WTC11 (cell line): ENCODE measurements around the gene CATSPERZ. TPM values are rescaled to one million over a fixed set of nuclear protein-coding genes. Genes with fewer than 3 reads are reported as not detected.

Source experiments
- ATAC-seq: fragments of 200-7000 bp; cut with Tn5 transposase; 2 replicates; pipeline ENCODE4 v1.10.0; 2021; ENCODE audit warnings: mild to moderate bottlenecking, moderate library complexity
- CTCF ChIA-PET: fragments of 300-600 bp; sonication (Branson Sonifier 250); formaldehyde crosslinking; loops from one replicate; lab custom pipeline; 2021; ENCODE audit warnings: antibody characterized with exemption; lab: Charles Lee
- POLR2A ChIA-PET: fragments of 350-600 bp; sonication (Branson Sonifier 250); formaldehyde crosslinking; loops from one replicate; lab custom pipeline; 2021; ENCODE audit warnings: antibody characterized with exemption; lab: Charles Lee
- DNase-seq: peaks from one replicate; pipeline ENCODE4 v3.0.0; 2021; ENCODE audit warnings: low spot score
- H3K27ac Mint-ChIP-seq: 2 replicates; pipeline ENCODE4 v1.8.0; 2021; ENCODE audit warnings: mixed read lengths
- H3K27me3 Mint-ChIP-seq: 2 replicates; pipeline ENCODE4 v1.8.0; 2021; ENCODE audit warnings: low read depth, mild to moderate bottlenecking, moderate library complexity, mixed read lengths
- H3K36me3 Mint-ChIP-seq: 2 replicates; pipeline ENCODE4 v1.8.0; 2021; ENCODE audit warnings: mixed read lengths
- H3K4me1 Mint-ChIP-seq: 2 replicates; pipeline ENCODE4 v1.8.0; 2022; ENCODE audit warnings: mixed read lengths
- H3K4me3 Mint-ChIP-seq: 2 replicates; pipeline ENCODE4 v1.8.0; 2021; ENCODE audit warnings: mild to moderate bottlenecking, moderate library complexity, mixed read lengths
- H3K9me3 Mint-ChIP-seq: 2 replicates; pipeline ENCODE4 v1.8.0; 2021; ENCODE audit warnings: mixed read lengths
- CBFB ChIP-seq: sonication (generic); formaldehyde crosslinking; IDR thresholded peaks from 2 replicates; pipeline ENCODE4 v1.8.1; 2022; ENCODE audit warnings: mild to moderate bottlenecking, low read depth, missing genetic modification reagents
- EMX1 ChIP-seq: fragments of 250-450 bp; sonication (Bioruptor Pico); IDR thresholded peaks from 2 replicates; pipeline ENCODE4 v1.8.0; 2021; ENCODE audit warnings: mild to moderate bottlenecking
- GRHL2 ChIP-seq: fragments of 250-450 bp; sonication (Bioruptor Pico); IDR thresholded peaks from 2 replicates; pipeline ENCODE4 v1.8.0; 2022; ENCODE audit warnings: mild to moderate bottlenecking, moderate library complexity; ENCODE audit not compliant: insufficient replicate concordance, severe bottlenecking
- HMGA2 ChIP-seq: fragments of 250-450 bp; sonication (Bioruptor Pico); IDR thresholded peaks from 2 replicates; pipeline ENCODE4 v1.4.0; 2021; ENCODE audit warnings: mild to moderate bottlenecking, moderate library complexity
- MYBL2 ChIP-seq: sonication (generic); formaldehyde crosslinking; IDR thresholded peaks from 2 replicates; pipeline ENCODE4 v1.8.1; 2023; ENCODE audit warnings: mild to moderate bottlenecking, moderate library complexity, missing genetic modification reagents
- NFYB ChIP-seq: sonication (generic); formaldehyde crosslinking; conservative IDR thresholded peaks from 2 replicates; pipeline ENCODE4 v1.8.0; 2022; ENCODE audit warnings: low read depth, missing genetic modification reagents
- NR2C2 ChIP-seq: sonication (generic); formaldehyde crosslinking; IDR thresholded peaks from 2 replicates; pipeline ENCODE4 v1.8.0; 2022; ENCODE audit warnings: mild to moderate bottlenecking, missing genetic modification reagents
- NR3C1 ChIP-seq: sonication (generic); formaldehyde crosslinking; conservative IDR thresholded peaks from 2 replicates; pipeline ENCODE4 v1.8.1; 2023; ENCODE audit warnings: low read depth, mild to moderate bottlenecking, missing genetic modification reagents
- RELA ChIP-seq: sonication (generic); formaldehyde crosslinking; IDR thresholded peaks from 2 replicates; pipeline ENCODE4 v1.8.1; 2022; ENCODE audit warnings: missing genetic modification reagents, mild to moderate bottlenecking, borderline replicate concordance
- SP1 ChIP-seq: sonication (generic); formaldehyde crosslinking; conservative IDR thresholded peaks from 2 replicates; pipeline ENCODE4 v1.8.1; 2022; ENCODE audit warnings: missing genetic modification reagents
- TEAD1 ChIP-seq: sonication (generic); formaldehyde crosslinking; IDR thresholded peaks from 2 replicates; pipeline ENCODE4 v1.8.0; 2022; ENCODE audit warnings: mild to moderate bottlenecking, missing genetic modification reagents
- ZNF121 ChIP-seq: sonication (generic); formaldehyde crosslinking; IDR thresholded peaks from 2 replicates; pipeline ENCODE4 v1.8.0; 2023; ENCODE audit warnings: missing genetic modification reagents
- ZNF232 ChIP-seq: sonication (generic); formaldehyde crosslinking; IDR thresholded peaks from 2 replicates; pipeline ENCODE4 v1.8.0; 2022; ENCODE audit warnings: mild to moderate bottlenecking, missing genetic modification reagents
- total RNA-seq: library from RNA; stranded (reverse); gene quantifications from 3 replicates; pipeline ENCODE4 v1.2.3, GENCODE V29; 2021
- TF ChIP-seq, protein P1 (sequence below): sonication (generic); formaldehyde crosslinking; IDR thresholded peaks from 2 replicates; pipeline ENCODE4 v1.8.0; 2023; ENCODE audit warnings: missing genetic modification reagents, mild to moderate bottlenecking, borderline replicate concordance
- TF ChIP-seq, protein P2 (sequence below): sonication (generic); formaldehyde crosslinking; conservative IDR thresholded peaks from 2 replicates; pipeline ENCODE4 v1.8.1; 2022; ENCODE audit warnings: mild to moderate bottlenecking, missing genetic modification reagents
- TF ChIP-seq, protein P3 (sequence below): sonication (generic); formaldehyde crosslinking; IDR thresholded peaks from 2 replicates; pipeline ENCODE4 v1.8.1; 2023; ENCODE audit warnings: mild to moderate bottlenecking, moderate library complexity, missing genetic modification reagents
- TF ChIP-seq, protein P4 (sequence below): fragments of 250-450 bp; sonication (Bioruptor Pico); conservative IDR thresholded peaks from 2 replicates; pipeline ENCODE4 v1.9.0; 2021; ENCODE audit warnings: mild to moderate bottlenecking
- TF ChIP-seq, protein P5 (sequence below): sonication (generic); formaldehyde crosslinking; IDR thresholded peaks from 2 replicates; pipeline ENCODE4 v1.8.0; 2023; ENCODE audit warnings: mild to moderate bottlenecking, missing genetic modification reagents
- TF ChIP-seq, protein P6 (sequence below): fragments of 250-450 bp; sonication (Bioruptor Pico); IDR thresholded peaks from 2 replicates; pipeline ENCODE4 v1.8.0; 2021; ENCODE audit warnings: mild to moderate bottlenecking
- TF ChIP-seq, protein P7 (sequence below): sonication (generic); formaldehyde crosslinking; IDR thresholded peaks from 2 replicates; pipeline ENCODE4 v1.8.0; 2022; ENCODE audit warnings: mild to moderate bottlenecking, missing genetic modification reagents

CATSPERZ gene
- total RNA-seq, 1 experiment from 2014 or later = 2.5 TPM

DNA sequence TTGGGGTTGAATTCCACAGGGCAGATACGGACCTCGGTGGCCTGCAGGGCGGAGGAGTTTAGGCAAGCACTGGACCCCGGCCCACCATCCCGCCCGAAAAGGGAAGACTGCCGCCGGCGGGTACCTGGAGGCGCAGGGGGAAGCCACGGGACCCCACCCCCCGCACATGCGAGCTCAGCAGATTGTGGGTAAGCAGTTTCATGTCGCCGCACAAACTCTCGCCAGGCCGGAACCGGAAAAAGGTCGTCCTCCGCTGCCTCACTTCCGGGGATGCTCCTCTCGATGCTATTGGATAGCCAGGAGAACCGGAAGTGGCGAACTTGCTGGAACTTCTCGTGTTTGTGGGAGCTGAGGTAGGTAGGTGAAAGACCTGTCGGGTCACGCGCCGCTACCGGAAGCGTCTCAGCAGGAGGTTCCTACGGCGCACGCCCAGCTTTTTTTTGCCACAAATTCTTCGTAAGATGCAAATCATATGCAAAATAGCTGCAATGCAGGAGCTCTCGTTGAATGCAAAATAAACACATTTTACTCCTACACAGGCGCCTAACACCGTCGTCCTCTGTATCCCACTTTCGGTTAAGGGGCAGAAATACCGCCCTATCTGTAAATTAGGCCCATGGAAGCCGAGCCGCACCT lies 17.3 kb downstream of the CATSPERZ start, which contains the start of gene TRMT112 (continued):
- TF ChIP-seq RELA (CRISPR knock-in tag) = no peak
- peak; percentile 68 for TF ChIP-seq NFYB
- no peak for TF ChIP-seq NR3C1 (CRISPR knock-in tag)
- no peak for TF ChIP-seq GRHL2 (CRISPR knock-in tag)
- TF ChIP-seq ZNF232 = 0 out of 2 replicates have a peak, but pooled peaks have one; percentile 70
- no peak for TF ChIP-seq HMGA2 (CRISPR knock-in tag)
- TF ChIP-seq, protein P1, sequence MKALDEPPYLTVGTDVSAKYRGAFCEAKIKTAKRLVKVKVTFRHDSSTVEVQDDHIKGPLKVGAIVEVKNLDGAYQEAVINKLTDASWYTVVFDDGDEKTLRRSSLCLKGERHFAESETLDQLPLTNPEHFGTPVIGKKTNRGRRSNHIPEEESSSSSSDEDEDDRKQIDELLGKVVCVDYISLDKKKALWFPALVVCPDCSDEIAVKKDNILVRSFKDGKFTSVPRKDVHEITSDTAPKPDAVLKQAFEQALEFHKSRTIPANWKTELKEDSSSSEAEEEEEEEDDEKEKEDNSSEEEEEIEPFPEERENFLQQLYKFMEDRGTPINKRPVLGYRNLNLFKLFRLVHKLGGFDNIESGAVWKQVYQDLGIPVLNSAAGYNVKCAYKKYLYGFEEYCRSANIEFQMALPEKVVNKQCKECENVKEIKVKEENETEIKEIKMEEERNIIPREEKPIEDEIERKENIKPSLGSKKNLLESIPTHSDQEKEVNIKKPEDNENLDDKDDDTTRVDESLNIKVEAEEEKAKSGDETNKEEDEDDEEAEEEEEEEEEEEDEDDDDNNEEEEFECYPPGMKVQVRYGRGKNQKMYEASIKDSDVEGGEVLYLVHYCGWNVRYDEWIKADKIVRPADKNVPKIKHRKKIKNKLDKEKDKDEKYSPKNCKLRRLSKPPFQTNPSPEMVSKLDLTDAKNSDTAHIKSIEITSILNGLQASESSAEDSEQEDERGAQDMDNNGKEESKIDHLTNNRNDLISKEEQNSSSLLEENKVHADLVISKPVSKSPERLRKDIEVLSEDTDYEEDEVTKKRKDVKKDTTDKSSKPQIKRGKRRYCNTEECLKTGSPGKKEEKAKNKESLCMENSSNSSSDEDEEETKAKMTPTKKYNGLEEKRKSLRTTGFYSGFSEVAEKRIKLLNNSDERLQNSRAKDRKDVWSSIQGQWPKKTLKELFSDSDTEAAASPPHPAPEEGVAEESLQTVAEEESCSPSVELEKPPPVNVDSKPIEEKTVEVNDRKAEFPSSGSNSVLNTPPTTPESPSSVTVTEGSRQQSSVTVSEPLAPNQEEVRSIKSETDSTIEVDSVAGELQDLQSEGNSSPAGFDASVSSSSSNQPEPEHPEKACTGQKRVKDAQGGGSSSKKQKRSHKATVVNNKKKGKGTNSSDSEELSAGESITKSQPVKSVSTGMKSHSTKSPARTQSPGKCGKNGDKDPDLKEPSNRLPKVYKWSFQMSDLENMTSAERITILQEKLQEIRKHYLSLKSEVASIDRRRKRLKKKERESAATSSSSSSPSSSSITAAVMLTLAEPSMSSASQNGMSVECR (CRISPR knock-in tag) = peak; percentile 24; the same call in 1 of the 2 replicates
- TF ChIP-seq ZNF121 (CRISPR knock-in tag) = no peak
- TF ChIP-seq, protein P2, sequence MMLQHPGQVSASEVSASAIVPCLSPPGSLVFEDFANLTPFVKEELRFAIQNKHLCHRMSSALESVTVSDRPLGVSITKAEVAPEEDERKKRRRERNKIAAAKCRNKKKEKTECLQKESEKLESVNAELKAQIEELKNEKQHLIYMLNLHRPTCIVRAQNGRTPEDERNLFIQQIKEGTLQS (CRISPR knock-in tag) = no peak
- TF ChIP-seq, protein P3, sequence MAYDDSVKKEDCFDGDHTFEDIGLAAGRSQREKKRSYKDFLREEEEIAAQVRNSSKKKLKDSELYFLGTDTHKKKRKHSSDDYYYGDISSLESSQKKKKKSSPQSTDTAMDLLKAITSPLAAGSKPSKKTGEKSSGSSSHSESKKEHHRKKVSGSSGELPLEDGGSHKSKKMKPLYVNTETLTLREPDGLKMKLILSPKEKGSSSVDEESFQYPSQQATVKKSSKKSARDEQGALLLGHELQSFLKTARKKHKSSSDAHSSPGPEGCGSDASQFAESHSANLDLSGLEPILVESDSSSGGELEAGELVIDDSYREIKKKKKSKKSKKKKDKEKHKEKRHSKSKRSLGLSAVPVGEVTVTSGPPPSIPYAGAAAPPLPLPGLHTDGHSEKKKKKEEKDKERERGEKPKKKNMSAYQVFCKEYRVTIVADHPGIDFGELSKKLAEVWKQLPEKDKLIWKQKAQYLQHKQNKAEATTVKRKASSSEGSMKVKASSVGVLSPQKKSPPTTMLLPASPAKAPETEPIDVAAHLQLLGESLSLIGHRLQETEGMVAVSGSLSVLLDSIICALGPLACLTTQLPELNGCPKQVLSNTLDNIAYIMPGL = no peak
- no peak for TF ChIP-seq EMX1 (CRISPR knock-in tag)

DNA sequence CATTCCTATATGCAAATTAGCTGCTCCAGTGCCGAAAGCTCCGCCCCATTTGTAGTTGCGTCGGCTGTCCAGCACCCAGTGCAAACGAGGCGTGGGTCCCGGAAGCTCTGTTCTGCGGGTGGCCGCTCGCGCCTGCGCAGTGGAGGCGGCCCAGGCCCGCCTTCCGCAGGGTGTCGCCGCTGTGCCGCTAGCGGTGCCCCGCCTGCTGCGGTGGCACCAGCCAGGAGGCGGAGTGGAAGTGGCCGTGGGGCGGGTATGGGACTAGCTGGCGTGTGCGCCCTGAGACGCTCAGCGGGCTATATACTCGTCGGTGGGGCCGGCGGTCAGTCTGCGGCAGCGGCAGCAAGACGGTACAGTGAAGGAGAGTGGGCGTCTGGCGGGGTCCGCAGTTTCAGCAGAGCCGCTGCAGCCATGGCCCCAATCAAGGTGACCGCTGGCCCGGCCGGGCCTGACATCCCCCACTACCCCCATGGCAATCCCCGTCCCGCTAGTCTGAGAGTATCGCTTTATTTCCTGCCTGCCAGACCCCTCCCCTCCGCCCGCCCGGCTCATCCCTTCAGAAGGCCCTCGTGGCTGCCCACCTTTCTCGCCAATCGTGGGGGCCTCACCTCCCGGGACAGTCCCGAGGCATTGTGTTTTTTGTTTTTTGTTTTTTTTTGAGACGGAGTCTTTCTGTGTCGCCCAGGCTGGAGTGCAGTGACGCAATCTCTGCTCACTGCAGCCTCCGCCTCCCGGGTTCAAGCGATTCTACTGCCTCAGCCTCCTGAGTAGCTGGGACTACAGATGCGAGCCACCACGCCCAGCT lies 18.0 kb downstream of the CATSPERZ start, which contains the start of gene PRDX5:
Gene PRDX5 (plus strand): TSS at position 161 of the 805 bp plus-strand sequence. CDS start 95 bp downstream, at position 256.
- H3K4me1 Mint-ChIP-seq = peaks cover 17% of the 10 kb centered on the region
- ChIA-PET CTCF (interaction anchor here (0.7 to 3.8 kb wide), 38 partner anchors 9 to 339 kb away, joined by 3 to 173 read pairs (median 5); partner anchors contain the start of genes BAD, CATSPERZ, CCDC88B and ESRRA), POLR2A (interaction anchor here (0.5 to 3.0 kb wide), 17 partner anchors 13 to 656 kb away, joined by 3 to 25 read pairs (median 6); partner anchors contain the start of genes CATSPERZ, DNAJC4, ESRRA and FKBP2)
- peak; percentile 90 for DNase-seq
- H3K27ac Mint-ChIP-seq = peak within 1 kb of the TSS; percentile 99
- H3K27me3 Mint-ChIP-seq = no peaks in the 10 kb centered on the region
- peaks cover 27% of the 10 kb centered on the region for H3K36me3 Mint-ChIP-seq
- H3K4me3 Mint-ChIP-seq = peak within 1 kb of the TSS; percentile 90
- peak; percentile 71 for ATAC-seq
- H3K9me3 Mint-ChIP-seq = no peaks in the 10 kb centered on the region
- no peak for TF ChIP-seq NR2C2 (CRISPR knock-in tag)
- TF ChIP-seq, protein P4, sequence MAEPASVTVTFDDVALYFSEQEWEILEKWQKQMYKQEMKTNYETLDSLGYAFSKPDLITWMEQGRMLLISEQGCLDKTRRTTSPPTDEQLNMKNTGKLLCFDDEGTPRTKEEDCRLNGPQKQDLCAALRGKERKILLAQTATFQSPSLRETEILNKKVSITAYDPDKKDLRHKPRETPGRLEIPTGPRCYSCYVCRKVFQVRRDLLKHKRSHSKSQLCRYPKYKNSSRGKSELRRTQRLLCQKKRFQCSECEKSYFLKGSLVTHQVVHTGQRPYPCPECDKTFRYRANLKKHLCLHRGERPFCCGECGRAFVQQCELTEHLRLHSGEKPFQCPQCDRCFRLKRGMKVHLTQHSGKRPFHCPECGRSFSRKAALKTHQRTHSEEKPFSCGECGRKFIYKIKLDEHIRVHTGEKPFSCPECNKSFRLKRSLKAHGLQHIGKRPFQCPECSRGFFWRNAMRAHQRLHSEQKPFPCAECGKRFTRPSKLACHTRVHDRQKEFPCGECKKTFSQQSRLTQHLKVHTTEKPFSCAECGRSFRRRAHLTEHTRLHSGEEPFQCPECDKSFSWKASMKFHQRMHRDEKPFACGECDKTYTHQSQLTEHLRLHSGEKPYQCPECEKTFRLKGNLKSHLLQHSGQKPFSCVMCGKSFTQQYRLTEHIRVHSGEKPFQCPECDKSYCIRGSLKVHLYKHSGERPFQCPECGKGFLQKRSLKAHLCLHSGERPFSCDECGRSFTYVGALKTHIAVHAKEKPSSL (CRISPR knock-in tag) = no peak
- TF ChIP-seq, protein P5, sequence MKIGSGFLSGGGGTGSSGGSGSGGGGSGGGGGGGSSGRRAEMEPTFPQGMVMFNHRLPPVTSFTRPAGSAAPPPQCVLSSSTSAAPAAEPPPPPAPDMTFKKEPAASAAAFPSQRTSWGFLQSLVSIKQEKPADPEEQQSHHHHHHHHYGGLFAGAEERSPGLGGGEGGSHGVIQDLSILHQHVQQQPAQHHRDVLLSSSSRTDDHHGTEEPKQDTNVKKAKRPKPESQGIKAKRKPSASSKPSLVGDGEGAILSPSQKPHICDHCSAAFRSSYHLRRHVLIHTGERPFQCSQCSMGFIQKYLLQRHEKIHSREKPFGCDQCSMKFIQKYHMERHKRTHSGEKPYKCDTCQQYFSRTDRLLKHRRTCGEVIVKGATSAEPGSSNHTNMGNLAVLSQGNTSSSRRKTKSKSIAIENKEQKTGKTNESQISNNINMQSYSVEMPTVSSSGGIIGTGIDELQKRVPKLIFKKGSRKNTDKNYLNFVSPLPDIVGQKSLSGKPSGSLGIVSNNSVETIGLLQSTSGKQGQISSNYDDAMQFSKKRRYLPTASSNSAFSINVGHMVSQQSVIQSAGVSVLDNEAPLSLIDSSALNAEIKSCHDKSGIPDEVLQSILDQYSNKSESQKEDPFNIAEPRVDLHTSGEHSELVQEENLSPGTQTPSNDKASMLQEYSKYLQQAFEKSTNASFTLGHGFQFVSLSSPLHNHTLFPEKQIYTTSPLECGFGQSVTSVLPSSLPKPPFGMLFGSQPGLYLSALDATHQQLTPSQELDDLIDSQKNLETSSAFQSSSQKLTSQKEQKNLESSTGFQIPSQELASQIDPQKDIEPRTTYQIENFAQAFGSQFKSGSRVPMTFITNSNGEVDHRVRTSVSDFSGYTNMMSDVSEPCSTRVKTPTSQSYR = no peak
- peak; percentile 70; the same call in 1 of the 2 replicates for TF ChIP-seq MYBL2 (CRISPR knock-in tag)
- no peak for TF ChIP-seq TEAD1 (CRISPR knock-in tag)
- TF ChIP-seq, protein P6, sequence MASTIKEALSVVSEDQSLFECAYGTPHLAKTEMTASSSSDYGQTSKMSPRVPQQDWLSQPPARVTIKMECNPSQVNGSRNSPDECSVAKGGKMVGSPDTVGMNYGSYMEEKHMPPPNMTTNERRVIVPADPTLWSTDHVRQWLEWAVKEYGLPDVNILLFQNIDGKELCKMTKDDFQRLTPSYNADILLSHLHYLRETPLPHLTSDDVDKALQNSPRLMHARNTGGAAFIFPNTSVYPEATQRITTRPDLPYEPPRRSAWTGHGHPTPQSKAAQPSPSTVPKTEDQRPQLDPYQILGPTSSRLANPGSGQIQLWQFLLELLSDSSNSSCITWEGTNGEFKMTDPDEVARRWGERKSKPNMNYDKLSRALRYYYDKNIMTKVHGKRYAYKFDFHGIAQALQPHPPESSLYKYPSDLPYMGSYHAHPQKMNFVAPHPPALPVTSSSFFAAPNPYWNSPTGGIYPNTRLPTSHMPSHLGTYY (CRISPR knock-in tag) = no peak
- TF ChIP-seq, protein P7, sequence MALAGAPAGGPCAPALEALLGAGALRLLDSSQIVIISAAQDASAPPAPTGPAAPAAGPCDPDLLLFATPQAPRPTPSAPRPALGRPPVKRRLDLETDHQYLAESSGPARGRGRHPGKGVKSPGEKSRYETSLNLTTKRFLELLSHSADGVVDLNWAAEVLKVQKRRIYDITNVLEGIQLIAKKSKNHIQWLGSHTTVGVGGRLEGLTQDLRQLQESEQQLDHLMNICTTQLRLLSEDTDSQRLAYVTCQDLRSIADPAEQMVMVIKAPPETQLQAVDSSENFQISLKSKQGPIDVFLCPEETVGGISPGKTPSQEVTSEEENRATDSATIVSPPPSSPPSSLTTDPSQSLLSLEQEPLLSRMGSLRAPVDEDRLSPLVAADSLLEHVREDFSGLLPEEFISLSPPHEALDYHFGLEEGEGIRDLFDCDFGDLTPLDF (CRISPR knock-in tag) = 0 out of 2 replicates have a peak, but pooled peaks have one; percentile 22
- TF ChIP-seq CBFB (CRISPR knock-in tag) = no peak
- peak; percentile 64; the same call in 1 of the 2 replicates for TF ChIP-seq SP1 (CRISPR knock-in tag)
